ENCODE data around the gene NUDC. TPM values are rescaled to one million over a fixed set of nuclear protein-coding genes. Genes with fewer than 3 reads are reported as not detected.

The NUDC gene
- total and polyA plus RNA-seq, 10 of the 15 experiments (the other 5 are each of a cell fraction or from before 2014, with no cell fraction given), result 5.5 to 227 (median 67.4) TPM

- 68% methylated on average over 13 of the region's 18 CpGs for WGBS (ENCODE audit: insufficient coverage, insufficient replicate concordance, low lambda C conversion rate, missing lambda C conversion rate)
- peak; percentile 88 for TF ChIP-seq MLLT1 (IDR thresholded peaks at IDR 0.05)
- TF ChIP-seq RCOR1 (conservative IDR thresholded peaks at IDR 0.05; ENCODE audit: low read depth, low read length), result no peak
- Histone ChIP-seq H4K20me1 (ENCODE audit: control insufficient read depth, insufficient read depth) (no peaks in the 10 kb centered on the region), H3K36me3 (ENCODE audit: control insufficient read depth in 2 of 2, insufficient read depth in 2 of 2, low read length in 1 of 2) (no peaks in the 10 kb centered on the region; a peak in 1 of 4 replicates), H2AFZ (ENCODE audit: control insufficient read depth, low read depth, low read length) (peak overlapping the region; percentile 98), H3K9me3 (replicated peaks; ENCODE audit: control insufficient read depth, insufficient read depth, low read length) (no peaks in the 10 kb centered on the region), H3K4me3 (peak overlapping the region; percentile 85), H3K27ac (ENCODE audit: control insufficient read depth, insufficient read depth) (peak overlapping the region; percentile 77), H3K4me2 (ENCODE audit: control insufficient read depth, insufficient read depth) (peak overlapping the region; percentile 19), H3K4me1 (ENCODE audit: control insufficient read depth, insufficient read depth, low read length) (peaks cover 6% of the 10 kb centered on the region; the same call in 1 of the 2 replicates), H3K27me3 (replicated peaks in 1 of 2; ENCODE audit: control insufficient read depth in 2 of 2, insufficient read depth in 2 of 2, low read length in 1 of 2) (no peaks in the 10 kb centered on the region), H3K79me2 (ENCODE audit: control insufficient read depth, insufficient read depth, low read length) (peaks cover 18% of the 10 kb centered on the region), H3K9ac (ENCODE audit: control insufficient read depth, insufficient read depth, low read length) (peak overlapping the region; percentile 88)
- no peak for FAIRE-seq
- ChIA-PET SMC1A (ENCODE audit: uncharacterized antibody, unreplicated experiment) (interaction anchor here (0.8 to 2.8 kb wide), 8 partner anchors 11 to 408 kb away, joined by 3 to 18 read pairs (median 3); partner anchors contain the start of genes GPN2 and NUDC), RAD21 (ENCODE audit: unreplicated experiment) (interaction anchor here (0.6 to 1.1 kb wide), 5 partner anchors 11 to 382 kb away, joined by 3 to 4 read pairs (median 3); partner anchors contain the start of genes GPN2, NR0B2, NUDC and SLC9A1), POLR2A (interaction anchor here (0.6 to 3.6 kb wide), 8 partner anchors 12 to 1142 kb away, joined by 3 to 33 read pairs (median 4); partner anchors contain the start of genes GPN2, NUDC and SLC9A1), CTCF (interaction anchor here (0.6 to 1.7 kb wide), 7 partner anchors 11 to 299 kb away, joined by 3 to 6 read pairs (median 3); partner anchors contain the start of gene GPN2)
- intact Hi-C loops (cut with micrococcal nuclease; ENCODE audit: unreplicated experiment), result no loop called here
- ATAC-seq, result no peak
- BruUV-seq (replicated peaks), result TSS peak; percentile 99
- in situ Hi-C loops (cut with MboI), result no loop called here
- no peak for DNase-seq (ENCODE audit: low read depth, low spot score)
Measured at GRCh38 chr1:26900815-26901511, 20.6 kb upstream of the NUDC start.

Data from GM12878 (cell line).